B cell (primary cell): ENCODE measurements around the gene SPATA32. TPM values are rescaled to one million over a fixed set of nuclear protein-coding genes. Genes with fewer than 3 reads are reported as not detected.
A peak's percentile ranks its signal among the peaks of the same experiment; 100 is the strongest.

ENCODE experiments used
- ATAC-seq: fragments of 200-7000 bp; cut with Tn5 transposase; one replicate; pipeline ENCODE4 v1.10.0; 2021; ENCODE audit warnings: low read depth, mild to moderate bottlenecking, moderate number of reproducible peaks, moderate library complexity
- CTCF ChIA-PET: fragments of 350-600 bp; sonication (Branson Sonifier 250); formaldehyde crosslinking; loops from one replicate; lab custom pipeline; 2021; ENCODE audit warnings: antibody characterized with exemption, inconsistent platforms; lab: Charles Lee
- POLR2A ChIA-PET: fragments of 350-600 bp; sonication (Branson Sonifier 250); formaldehyde crosslinking; loops from one replicate; lab custom pipeline; 2021; ENCODE audit warnings: antibody characterized with exemption; lab: Charles Lee
- DNase-seq: peaks from one replicate; pipeline ENCODE4 v3.0.0; 2013
- H2AFZ ChIP-seq: 2 replicates; pipeline ENCODE4 v1.6.1; 2012; ENCODE audit warnings: mild to moderate bottlenecking, low read depth, low read length; ENCODE audit not compliant: insufficient read depth, poor library complexity, severe bottlenecking
- H3K27ac ChIP-seq, 2 donors: 1 replicate in 1 of 2; 2 replicates in 1 of 2; pipeline ENCODE4 v1.5.1; 2012 to 2013; ENCODE audit warnings: low read length in 2 of 2, mild to moderate bottlenecking in 2 of 2, moderate library complexity in 1 of 2
- H3K27me3 ChIP-seq, 4 experiments: fragments of 200-600 bp in 1 of 4; sonication (generic) in 1 of 4; replicated peaks in 1 of 4; 1 replicate in 2 of 4; 2 replicates in 2 of 4; pipeline versions ENCODE4 v1.6.1 to v1.7.0; 2013 to 2016; ENCODE audit warnings: low read length in 3 of 4, mild to moderate bottlenecking in 2 of 4, mixed read lengths in 1 of 4, moderate library complexity in 1 of 4; ENCODE audit not compliant: insufficient read depth in 4 of 4, control insufficient read depth in 3 of 4; ENCODE audit errors: control extremely low read depth in 1 of 4
- H3K36me3 ChIP-seq, 2 experiments: replicated peaks in 1 of 2; 1 replicate in 1 of 2; 2 replicates in 1 of 2; pipeline versions ENCODE4 v1.6.1 to v1.7.1; 2013; ENCODE audit warnings: low read length in 1 of 2; ENCODE audit not compliant: insufficient read depth in 2 of 2, control insufficient read depth in 1 of 2; ENCODE audit errors: control extremely low read depth in 1 of 2, extremely low read depth in 1 of 2
- H3K4me1 ChIP-seq, 2 donors: fragments of 200-600 bp in 1 of 2; sonication (generic) in 1 of 2; 1 replicate in 1 of 2; 2 replicates in 1 of 2; pipeline versions ENCODE4 v1.5.1 to v1.6.1; 2013 to 2017; ENCODE audit warnings: low read length in 2 of 2; ENCODE audit not compliant: control insufficient read depth in 2 of 2, insufficient read depth in 2 of 2
- H3K4me2 ChIP-seq: replicated peaks from 2 replicates; pipeline ENCODE3; 2012; ENCODE audit warnings: mild to moderate bottlenecking, low read depth, low read length; ENCODE audit not compliant: poor library complexity, severe bottlenecking
- H3K4me3 ChIP-seq, 5 experiments: fragments of 200-600 bp in 1 of 5; sonication (generic) in 1 of 5; 1 replicate in 3 of 5; 2 replicates in 2 of 5; pipeline versions ENCODE4 v1.5.1 to v1.7.0; 2011 to 2016; ENCODE audit warnings: low read length in 4 of 5, mild to moderate bottlenecking in 4 of 5, low read depth in 2 of 5, control low read depth in 1 of 5, moderate library complexity in 1 of 5; ENCODE audit not compliant: insufficient read depth in 1 of 5; ENCODE audit errors: control extremely low read depth in 1 of 5, extremely low read depth in 1 of 5
- H3K79me2 ChIP-seq: fragments of 200-600 bp; sonication (generic); one replicate; pipeline ENCODE4 v1.6.0; 2016; ENCODE audit warnings: low read length; ENCODE audit not compliant: control insufficient read depth, insufficient read depth
- H3K9ac ChIP-seq: fragments of 200-600 bp; sonication (generic); 2 replicates; pipeline ENCODE4 v1.6.1; 2017; ENCODE audit warnings: mild to moderate bottlenecking, low read length, moderate library complexity
- H3K9me3 ChIP-seq, 3 donors: one replicate each; pipeline versions ENCODE4 v1.6.1 to v1.7.1; 2013; ENCODE audit warnings: low read length in 2 of 3; ENCODE audit not compliant: control insufficient read depth in 2 of 3, insufficient read depth in 1 of 3; ENCODE audit errors: control extremely low read depth in 1 of 3
- H4K20me1 ChIP-seq: 2 replicates; pipeline ENCODE4 v1.6.0; 2012; ENCODE audit warnings: mild to moderate bottlenecking, low read length; ENCODE audit not compliant: insufficient read depth, control insufficient read depth, poor library complexity, severe bottlenecking
- H3K27ac Mint-ChIP-seq: one replicate; pipeline ENCODE4 v1.8.0; 2021; ENCODE audit warnings: mixed read lengths
- H3K27me3 Mint-ChIP-seq: one replicate; pipeline ENCODE4 v1.8.0; 2021; ENCODE audit warnings: mixed read lengths
- H3K4me1 Mint-ChIP-seq: one replicate; pipeline ENCODE4 v1.8.0; 2021; ENCODE audit warnings: mixed read lengths
- H3K4me3 Mint-ChIP-seq: one replicate; pipeline ENCODE4 v1.8.0; 2021; ENCODE audit warnings: mixed read lengths
- H3K9me3 Mint-ChIP-seq: one replicate; pipeline ENCODE4 v1.8.0; 2022; ENCODE audit warnings: mixed read lengths; ENCODE audit not compliant: insufficient read depth
- EZH2 ChIP-seq: IDR thresholded peaks from 2 replicates; pipeline ENCODE4 v1.6.1; 2012; ENCODE audit warnings: borderline replicate concordance, low read depth, mild to moderate bottlenecking, moderate library complexity, low read length; ENCODE audit not compliant: insufficient read depth, poor library complexity, severe bottlenecking
- WGBS: methylation state at CpG from one replicate; pipeline ENCODE4 v1.1.5; 2013; ENCODE audit warnings: missing lambda C conversion rate; ENCODE audit not compliant: insufficient coverage; 5-methylcytosine and 5-hydroxymethylcytosine counted together
- intact Hi-C: fragments of 100-400 bp; cut with micrococcal nuclease; formaldehyde crosslinking; loops from one replicate; pipeline ENCODE4 v1.10.0; 2022
- polyA plus RNA-seq: library from polyadenylated mRNA; depleted of rRNA; stranded (reverse); fragments of >200 nt; gene quantifications from 2 replicates; pipeline ENCODE4 v1.2.3, GENCODE V29; 2012
- total RNA-seq, 2 donors: library from RNA; stranded (reverse); fragments of 120-200 nt in 1 of 2; gene quantifications; 1 replicate in 1 of 2; 2 replicates in 1 of 2; pipeline versions ENCODE4 v1.2.3 to v1.2.4, GENCODE V29; 2013 to 2022
- TF ChIP-seq, protein P1 (sequence below): fragments of 200-600 bp; IDR thresholded peaks from one replicate; pipeline ENCODE4 v1.8.0; 2022; ENCODE audit warnings: antibody characterized with exemption, mild to moderate bottlenecking

The SPATA32 gene
- total and polyA plus RNA-seq, 2 donors (not counting 1 experiment from before 2014, with no cell fraction given): 0.12 to 0.52 TPM

DNA sequence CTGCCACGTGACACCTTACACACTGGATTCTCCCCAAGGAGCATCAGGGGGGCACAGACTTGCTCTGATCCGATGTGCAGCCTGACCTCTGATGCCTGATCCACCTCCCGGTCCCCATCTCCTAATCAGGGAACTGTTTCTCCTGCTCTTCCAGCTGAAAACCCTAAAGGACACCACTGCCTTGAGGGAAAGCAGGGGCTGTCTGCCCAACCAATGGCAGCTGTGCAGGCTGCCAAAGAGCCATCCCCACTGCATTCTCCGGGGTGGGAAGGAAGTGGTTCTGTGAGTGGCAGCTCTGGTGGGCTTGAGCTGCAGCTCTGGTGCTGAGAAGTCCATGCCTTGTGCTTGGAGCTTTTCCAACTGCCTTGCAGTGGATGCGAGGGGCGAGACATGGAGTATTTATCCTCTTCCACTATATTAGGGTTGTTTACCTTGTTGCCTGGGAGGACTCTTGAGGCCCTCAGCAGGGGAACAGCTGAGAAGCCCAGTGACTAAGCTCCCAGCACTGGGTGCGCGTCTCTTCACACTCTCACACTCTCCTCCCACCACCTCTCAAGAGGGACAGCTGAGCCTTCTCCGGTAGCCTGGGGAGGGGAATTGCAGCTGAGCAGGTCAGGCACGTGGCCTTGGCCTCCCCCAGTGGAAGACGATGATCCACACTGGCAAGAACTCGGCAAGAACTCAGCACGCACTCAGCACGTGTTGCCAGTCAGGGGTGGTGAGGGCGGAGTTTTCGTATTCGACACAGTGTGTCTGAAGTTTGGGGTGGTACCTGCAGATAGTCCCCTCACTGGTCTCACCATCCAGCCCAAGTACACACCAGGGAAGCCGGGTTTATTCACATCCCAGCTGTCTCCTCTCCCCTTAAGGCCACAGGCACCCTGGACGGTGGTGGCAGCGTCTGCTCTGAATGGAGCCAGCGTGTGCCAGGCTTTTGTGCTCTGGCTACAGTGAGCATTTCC, 21.1 kb upstream of the SPATA32 start:
- CTCF ChIA-PET: interaction anchor here (0.6 to 17.0 kb wide), 13 partner anchors 8 to 128 kb away, joined by 3 to 520 read pairs (median 7); partner anchors contain the start of gene MAP3K14

More for the DNA sequence above, 21.1 kb upstream of the SPATA32 start:
- Histone ChIP-seq H3K9ac (no peak overlapping the region), H4K20me1 (peaks cover 9% of the 10 kb centered on the region), H3K4me3 (no peak overlapping the region), H3K79me2 (peaks cover 38% of the 10 kb centered on the region), H3K9me3 (no peaks in the 10 kb centered on the region), H3K27me3 (no peaks in the 10 kb centered on the region), H3K4me2 (no peak overlapping the region), H2AFZ (no peak overlapping the region), H3K4me1 (peaks cover 0 to 8% of the 10 kb centered on the region in 2 donors), H3K27ac (no peak overlapping the region), H3K36me3 (peaks cover 4 to 73% of the 10 kb centered on the region in 2 experiments)
- peak overlapping the region; percentile 63 for H3K27ac Mint-ChIP-seq
- peaks cover 4% of the 10 kb centered on the region for H3K4me1 Mint-ChIP-seq
- POLR2A ChIA-PET: interaction anchor here (0.7 to 1.8 kb wide), 4 partner anchors 13 to 106 kb away, joined by 4 to 6 read pairs (median 4); partner anchors contain the start of gene MAP3K14
- no peaks in the 10 kb centered on the region for H3K27me3 Mint-ChIP-seq
- no peak for DNase-seq
- 84% methylated on average over 15 of the region's 21 CpGs for WGBS
- no peak for ATAC-seq
- H3K4me3 Mint-ChIP-seq: no peak overlapping the region
- intact Hi-C loops: no loop called here
- no peak for TF ChIP-seq EZH2
- TF ChIP-seq, protein P1, sequence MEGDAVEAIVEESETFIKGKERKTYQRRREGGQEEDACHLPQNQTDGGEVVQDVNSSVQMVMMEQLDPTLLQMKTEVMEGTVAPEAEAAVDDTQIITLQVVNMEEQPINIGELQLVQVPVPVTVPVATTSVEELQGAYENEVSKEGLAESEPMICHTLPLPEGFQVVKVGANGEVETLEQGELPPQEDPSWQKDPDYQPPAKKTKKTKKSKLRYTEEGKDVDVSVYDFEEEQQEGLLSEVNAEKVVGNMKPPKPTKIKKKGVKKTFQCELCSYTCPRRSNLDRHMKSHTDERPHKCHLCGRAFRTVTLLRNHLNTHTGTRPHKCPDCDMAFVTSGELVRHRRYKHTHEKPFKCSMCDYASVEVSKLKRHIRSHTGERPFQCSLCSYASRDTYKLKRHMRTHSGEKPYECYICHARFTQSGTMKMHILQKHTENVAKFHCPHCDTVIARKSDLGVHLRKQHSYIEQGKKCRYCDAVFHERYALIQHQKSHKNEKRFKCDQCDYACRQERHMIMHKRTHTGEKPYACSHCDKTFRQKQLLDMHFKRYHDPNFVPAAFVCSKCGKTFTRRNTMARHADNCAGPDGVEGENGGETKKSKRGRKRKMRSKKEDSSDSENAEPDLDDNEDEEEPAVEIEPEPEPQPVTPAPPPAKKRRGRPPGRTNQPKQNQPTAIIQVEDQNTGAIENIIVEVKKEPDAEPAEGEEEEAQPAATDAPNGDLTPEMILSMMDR: no peak
- H3K9me3 Mint-ChIP-seq: no peaks in the 10 kb centered on the region
